ENCODE results near the gene SGMS2.

GRCh38 chr4:107850438-107850837 lies 25.7 kb downstream of the SGMS2 start:
- TF ChIP-seq POLR2AphosphoS5 (IDR thresholded peaks at IDR 0.05; ENCODE audit: low read length) (no peak), ASH2L (IDR thresholded peaks at IDR 0.05; ENCODE audit: borderline replicate concordance, low read depth) (no peak), POLR2A (IDR thresholded peaks at IDR 0.05; ENCODE audit: low read depth, low read length) (no peak), ZSCAN29 (IDR thresholded peaks at IDR 0.05) (no peak), CTCF (IDR thresholded peaks at IDR 0.05 in 2 of 3, conservative IDR thresholded peaks at IDR 0.05 in 1 of 3; ENCODE audit: control insufficient read depth in 2 of 3, extremely low read depth in 1 of 3, insufficient read depth in 1 of 3, low read depth in 3 of 3, low read length in 3 of 3) (no peak), CBX5 (IDR thresholded peaks at IDR 0.05; ENCODE audit: low read depth) (no peak)
